GM12878 (cell line): ENCODE results near the gene MSI2. TPM values are rescaled to one million over a fixed set of nuclear protein-coding genes. Genes with fewer than 3 reads are reported as not detected.

ENCODE experiments used
- ATAC-seq: fragments of 200-7000 bp; cut with Tn5 transposase; 3 replicates; pipeline ENCODE4 v1.9.1; 2020; ENCODE audit warnings: mild to moderate bottlenecking, moderate library complexity
- BruUV-seq: library from RNA; stranded (reverse); fragments of 400-500 nt; replicated peaks from 2 replicates; lab custom pipeline; 2021; lab: Mats Ljungman, UMichigan
- CTCF ChIA-PET: fragments of 300-600 bp; sonication (Branson Sonifier 250); formaldehyde crosslinking; extraction: SDS; loops from one replicate; lab custom pipeline; 2021; ENCODE audit warnings: inconsistent platforms; lab: Yijun Ruan, JAX
- POLR2A ChIA-PET: fragments of 350-600 bp; formaldehyde crosslinking; extraction: SDS; loops from one replicate; lab custom pipeline; 2021; ENCODE audit warnings: inconsistent platforms; lab: Charles Lee
- RAD21 ChIA-PET: fragments of 300-600 bp; sonication (Branson Sonifier 250); formaldehyde crosslinking; loops from one replicate; lab custom pipeline; 2023; ENCODE audit warnings: antibody characterized with exemption; ENCODE audit not compliant: unreplicated experiment; lab: Charles Lee
- SMC1A ChIA-PET: fragments of 300-600 bp; sonication (Branson Sonifier 250); formaldehyde crosslinking; loops from one replicate; lab custom pipeline; 2023; ENCODE audit not compliant: unreplicated experiment, uncharacterized antibody; lab: Charles Lee
- DNase-seq: peaks from one replicate; pipeline ENCODE4 v3.0.0-alpha.2; 2011; ENCODE audit warnings: low read depth, low spot score
- FAIRE-seq: peaks from 3 replicates; lab custom pipeline; 2011; peaks lifted over from hg19 to GRCh38; lab: Jason Lieb, UNC
- H2AFZ ChIP-seq: 2 replicates; pipeline ENCODE4 v1.6.0; 2011; ENCODE audit warnings: low read depth, low read length, control low read depth; ENCODE audit not compliant: control insufficient read depth
- H3K27ac ChIP-seq: 2 replicates; pipeline ENCODE4 v1.5.1; 2011; ENCODE audit warnings: control low read depth; ENCODE audit not compliant: control insufficient read depth, insufficient read depth
- H3K27me3 ChIP-seq, 2 experiments: replicated peaks in 1 of 2; 2 replicates each; pipeline versions ENCODE4 v1.6.0 to v1.6.1; 2011; ENCODE audit warnings: low read length in 1 of 2; ENCODE audit not compliant: control insufficient read depth in 2 of 2, insufficient read depth in 2 of 2
- H3K36me3 ChIP-seq, 2 experiments: 2 replicates each; pipeline ENCODE4 v1.5.1; 2011; ENCODE audit warnings: low read length in 1 of 2; ENCODE audit not compliant: control insufficient read depth in 2 of 2, insufficient read depth in 2 of 2
- H3K4me1 ChIP-seq: 2 replicates; pipeline ENCODE4 v1.6.1; 2011; ENCODE audit warnings: mild to moderate bottlenecking, low read length, moderate library complexity, mixed read lengths; ENCODE audit not compliant: control insufficient read depth, insufficient read depth
- H3K4me2 ChIP-seq: 2 replicates; pipeline ENCODE4 v1.6.0; 2011; ENCODE audit warnings: control low read depth; ENCODE audit not compliant: control insufficient read depth, insufficient read depth
- H3K4me3 ChIP-seq: fragments of 200-600 bp; sonication (generic); 2 replicates; pipeline ENCODE4 v1.5.1; 2016
- H3K79me2 ChIP-seq: 2 replicates; pipeline ENCODE4 v1.6.0; 2011; ENCODE audit warnings: low read length; ENCODE audit not compliant: control insufficient read depth, insufficient read depth
- H3K9ac ChIP-seq: 2 replicates; pipeline ENCODE4 v1.8.0; 2011; ENCODE audit warnings: low read length, control low read depth, mixed read lengths; ENCODE audit not compliant: control insufficient read depth, insufficient read depth
- H3K9me3 ChIP-seq: replicated peaks from 3 replicates; pipeline ENCODE4 v1.5.1; 2011; ENCODE audit warnings: mild to moderate bottlenecking, low read length; ENCODE audit not compliant: control insufficient read depth, insufficient read depth
- H4K20me1 ChIP-seq: 2 replicates; pipeline ENCODE4 v1.6.0; 2011; ENCODE audit not compliant: control insufficient read depth, insufficient read depth
- ETV6 ChIP-seq, 2 experiments: fragments of 450-650 bp in 1 of 2; IDR thresholded peaks in 1 of 2; conservative IDR thresholded peaks in 1 of 2; 2 replicates each; pipeline ENCODE4 v1.6.1; 2014; ENCODE audit warnings: antibody characterized with exemption in 1 of 2, borderline replicate concordance in 1 of 2, low read depth in 1 of 2, mild to moderate bottlenecking in 1 of 2, moderate library complexity in 1 of 2
- FOXM1 ChIP-seq: IDR thresholded peaks from 2 replicates; pipeline ENCODE4 v1.6.1; 2012; ENCODE audit warnings: low read depth, mild to moderate bottlenecking, inconsistent platforms, low read length, moderate library complexity
- KDM1A ChIP-seq: fragments of 200-600 bp; sonication (generic); IDR thresholded peaks from 2 replicates; pipeline ENCODE4 v1.6.1; 2016; ENCODE audit warnings: borderline replicate concordance
- MAX ChIP-seq: IDR thresholded peaks from 2 replicates; pipeline ENCODE4 v1.6.1; 2012; ENCODE audit warnings: low read depth, low read length, improper control_type of control experiment
- PAX8 ChIP-seq: fragments of 450-650 bp; IDR thresholded peaks from 2 replicates; pipeline ENCODE4 v1.6.1; 2017; ENCODE audit warnings: mild to moderate bottlenecking, moderate library complexity
- PBX3 ChIP-seq: IDR thresholded peaks from 2 replicates; pipeline ENCODE4 v1.6.1; 2011; ENCODE audit warnings: mild to moderate bottlenecking, low read depth, low read length, moderate library complexity; ENCODE audit not compliant: insufficient replicate concordance
- SIX5 ChIP-seq: IDR thresholded peaks from 2 replicates; pipeline ENCODE4 v1.6.1; 2011; ENCODE audit warnings: mild to moderate bottlenecking, low read depth, low read length, moderate library complexity; ENCODE audit not compliant: severe bottlenecking
- ZBTB11 ChIP-seq: fragments of 450-650 bp; formaldehyde crosslinking; IDR thresholded peaks from 2 replicates; pipeline ENCODE4 v1.5.0; 2022; ENCODE audit warnings: mild to moderate bottlenecking, missing genetic modification characterization
- WGBS: methylation state at CpG from one replicate; pipeline ENCODE4 v1.1.6; 2016; ENCODE audit warnings: low lambda C conversion rate; ENCODE audit not compliant: insufficient replicate concordance, insufficient coverage; ENCODE audit errors: missing lambda C conversion rate; 5-methylcytosine and 5-hydroxymethylcytosine counted together
- in situ Hi-C: fragments of 300-500 bp; cut with MboI; formaldehyde crosslinking; loops from 9 replicates; pipeline ENCODE4 v1.14.3; 2018; ENCODE audit warnings: mixed read lengths
- intact Hi-C: fragments of 100-400 bp; cut with micrococcal nuclease; formaldehyde crosslinking; loops from one replicate; pipeline ENCODE4 v1.14.2; 2022; ENCODE audit not compliant: unreplicated experiment
- polyA plus RNA-seq, 11 experiments: library from polyadenylated mRNA; depleted of rRNA in 4 of 11; unstranded in 6 of 11; stranded (reverse) in 5 of 11; fragments of >200 nt; fragmentation: Nextera tagmentation in 4 of 11; fragmentation: Illumina TruSeq in 1 of 11; extraction: Ambion mirVana in 4 of 11; extraction: Trizol in 1 of 11; gene quantifications; 1 replicate in 1 of 11; 2 replicates in 10 of 11; pipeline versions ENCODE4 v1.2.1 to v1.2.3, GENCODE V29; 2011 to 2016; ENCODE audit warnings: inconsistent platforms in 2 of 11, missing spikeins in 2 of 11, low read depth in 1 of 11
- total RNA-seq, 4 experiments: library from RNA; depleted of rRNA in 3 of 4; stranded (reverse); fragments of >200 nt in 3 of 4; fragmentation: Illumina TruSeq in 1 of 4; extraction: Trizol in 1 of 4; gene quantifications; 2 replicates each; pipeline versions ENCODE4 v1.2.1 to v1.2.3, GENCODE V29; 2013 to 2021

Gene MSI2
- total and polyA plus RNA-seq, 10 of the 15 experiments (the other 5 are each of a cell fraction or from before 2014, with no cell fraction given) = 6.1 to 76.1 (median 42.0) TPM

- Histone ChIP-seq H3K4me3 (no peak overlapping the region), H3K4me2 (no peak overlapping the region), H3K79me2 (no peaks in the 10 kb centered on the region; the same call in 1 of the 2 replicates), H3K27me3 (no peaks in the 10 kb centered on the region), H3K27ac (no peak overlapping the region), H3K36me3 (no peaks in the 10 kb centered on the region; a peak in 2 of 4 replicates), H3K4me1 (peaks cover 25% of the 10 kb centered on the region), H2AFZ (no peak overlapping the region), H3K9me3 (no peaks in the 10 kb centered on the region; the same call in 2 of the 3 replicates), H4K20me1 (no peaks in the 10 kb centered on the region), H3K9ac (no peak overlapping the region)
- WGBS = 96% methylated on average over 4 of the region's 4 CpGs
- CTCF ChIA-PET = interaction anchor here (0.6 to 4.0 kb wide), 4 partner anchors 8 to 1842 kb away, joined by 3 to 38 read pairs (median 5); no protein-coding TSS in a partner anchor
- POLR2A ChIA-PET = interaction anchor here (0.6 kb wide), 1 partner anchor 15 kb away, joined by 3 read pairs; no protein-coding TSS in a partner anchor
- in situ Hi-C loops (no loop called here), intact Hi-C loops (no loop called here)
- no TSS peak for BruUV-seq
- DNase-seq = no peak
- RAD21 ChIA-PET = interaction anchor here (1.4 kb wide), 1 partner anchor 17 kb away, joined by 4 read pairs; no protein-coding TSS in a partner anchor
- SMC1A ChIA-PET = interaction anchor here (1.1 to 1.7 kb wide), 5 partner anchors 10 to 130 kb away, joined by 3 to 9 read pairs (median 3); no protein-coding TSS in a partner anchor
- no peak for ATAC-seq
- TF ChIP-seq FOXM1 (no peak), ZBTB11 (CRISPR knock-in tag) (no peak), PBX3 (no peak), MAX (no peak), PAX8 (no peak), KDM1A (no peak), ETV6 (conservative IDR thresholded peaks at IDR 0.05 in 1 of 2, IDR thresholded peaks at IDR 0.05 in 1 of 2; ENCODE audit: borderline replicate concordance in 1 of 2, low read depth in 1 of 2) (no peak), SIX5 (no peak)
- no peak for FAIRE-seq
Measured at GRCh38 chr17:57543230-57543629, 286.9 kb downstream of the MSI2 start.
